Measurements from ENCODE around the gene COL13A1. TPM values are rescaled to one million over a fixed set of nuclear protein-coding genes. Genes with fewer than 3 reads are reported as not detected.

The COL13A1 gene
- 0.29 to 0.60 TPM (median 0.40 TPM) in 5 replicates for total RNA-seq (2022; extraction: Qiagen RNA extraction; ENCODE audit: low read depth)

GRCh38 chr10:69801434-69802315, at the start of gene COL13A1:
Gene COL13A1, plus strand, starts transcription at chr10:69801906. Its CDS starts 518 bp downstream, at chr10:69802424.

Other genes with a start within 250 kb of the COL13A1 start
- gene NEUROG3, start 228.5 kb upstream of the COL13A1 start, total RNA-seq (2022; extraction: Qiagen RNA extraction; ENCODE audit: low read depth): not detected in 5 replicates
- gene FAM241B, start 171.7 kb upstream of the COL13A1 start, total RNA-seq (2022; extraction: Qiagen RNA extraction; ENCODE audit: low read depth): 13.3 to 22.9 TPM (median 18.8 TPM) in 5 replicates